OCI-LY7 (cell line): ENCODE measurements around the gene CFL1. TPM values are rescaled to one million over a fixed set of nuclear protein-coding genes. Genes with fewer than 3 reads are reported as not detected.
"Not testable (repeated sequence)": the region's sequence is repeated elsewhere in the genome, so short reads cannot be mapped to it uniquely, and the experiment has no call there.

ENCODE experiments used
- BruUV-seq: library from RNA; stranded (reverse); fragments of 400-500 nt; replicated peaks from 2 replicates; lab custom pipeline; 2021; lab: Mats Ljungman, UMichigan
- CTCF ChIA-PET: fragments of 300-600 bp; sonication (Branson Sonifier 250); formaldehyde crosslinking; loops from one replicate; lab custom pipeline; 2022; ENCODE audit warnings: antibody characterized with exemption; ENCODE audit not compliant: unreplicated experiment; lab: Charles Lee
- POLR2A ChIA-PET: fragments of 300-600 bp; sonication (Branson Sonifier 250); formaldehyde crosslinking; loops from one replicate; lab custom pipeline; 2022; ENCODE audit warnings: antibody characterized with exemption; lab: Charles Lee
- DNase-seq: peaks from one replicate; pipeline ENCODE4 v3.0.0-alpha.2; 2015; ENCODE audit warnings: low spot score
- H2AFZ ChIP-seq: fragments of 200-600 bp; sonication (generic), shearing (Covaris generic); 2 replicates; pipeline ENCODE4 v1.6.1; 2014; ENCODE audit warnings: mild to moderate bottlenecking, antibody characterized with exemption, low read length, moderate library complexity
- H3K27ac ChIP-seq: fragments of 200-600 bp; sonication (generic); 2 replicates; pipeline ENCODE4 v1.5.1; 2014; ENCODE audit warnings: mixed run types, low read depth, mild to moderate bottlenecking, moderate library complexity, low read length, inconsistent platforms; ENCODE audit not compliant: poor library complexity, severe bottlenecking
- H3K36me3 ChIP-seq: fragments of 200-600 bp; sonication (generic); 2 replicates; pipeline ENCODE4 v1.6.1; 2014; ENCODE audit warnings: mild to moderate bottlenecking, antibody characterized with exemption, low read length, moderate library complexity, mixed read lengths; ENCODE audit not compliant: insufficient read depth
- H3K4me1 ChIP-seq: fragments of 200-600 bp; sonication (generic); 2 replicates; pipeline ENCODE4 v1.5.1; 2014; ENCODE audit warnings: mild to moderate bottlenecking, low read length; ENCODE audit not compliant: insufficient read depth, poor library complexity, severe bottlenecking
- H3K4me2 ChIP-seq: fragments of 200-600 bp; sonication (generic); 2 replicates; pipeline ENCODE4 v1.6.1; 2014; ENCODE audit warnings: mild to moderate bottlenecking, low read length
- H3K4me3 ChIP-seq: fragments of 200-600 bp; sonication (generic); 2 replicates; pipeline ENCODE4 v1.5.1; 2014; ENCODE audit warnings: mild to moderate bottlenecking, low read depth, low read length; ENCODE audit not compliant: poor library complexity, severe bottlenecking
- H3K79me2 ChIP-seq: fragments of 200-600 bp; sonication (generic); 2 replicates; pipeline ENCODE4 v1.6.1; 2016; ENCODE audit warnings: low read depth, mild to moderate bottlenecking, low read length, moderate library complexity, mixed read lengths; ENCODE audit not compliant: insufficient read depth
- H3K9me2 ChIP-seq: fragments of 200-600 bp; sonication (generic); 2 replicates; pipeline ENCODE4 v1.6.1; 2016; ENCODE audit warnings: mild to moderate bottlenecking, low read length, mixed read lengths; ENCODE audit not compliant: insufficient read depth
- H3K9me3 ChIP-seq: fragments of 200-600 bp; sonication (generic); 2 replicates; pipeline ENCODE4 v1.6.1; 2014; ENCODE audit warnings: mild to moderate bottlenecking, mixed run types, low read length, mixed read lengths
- H4K20me1 ChIP-seq: fragments of 200-600 bp; sonication (generic); 2 replicates; pipeline ENCODE4 v1.6.1; 2014; ENCODE audit warnings: mild to moderate bottlenecking, antibody characterized with exemption, low read length, moderate library complexity, mixed read lengths; ENCODE audit not compliant: insufficient read depth
- CTCF ChIP-seq: fragments of 200-600 bp; sonication (generic); conservative IDR thresholded peaks from 2 replicates; pipeline ENCODE4 v1.5.1; 2014; ENCODE audit warnings: mild to moderate bottlenecking, antibody characterized with exemption, low read length, moderate library complexity, mixed read lengths
- EZH2phosphoT487 ChIP-seq: fragments of 200-600 bp; sonication (generic); IDR thresholded peaks from 2 replicates; pipeline ENCODE4 v1.6.1; 2018; ENCODE audit warnings: low read depth, borderline replicate concordance, mild to moderate bottlenecking, mixed run types, antibody characterized with exemption, low read length, moderate library complexity, mixed read lengths
- intact Hi-C: fragments of 100-400 bp; cut with micrococcal nuclease; formaldehyde crosslinking; loops from one replicate; pipeline ENCODE4 v1.10.0; 2022; ENCODE audit not compliant: unreplicated experiment
- total RNA-seq, 2 experiments: library from RNA; depleted of rRNA in 1 of 2; stranded (reverse); fragments of >200 nt in 1 of 2; shearing (Covaris generic) in 1 of 2; gene quantifications; 2 replicates each; pipeline ENCODE4 v1.2.3, GENCODE V29; 2014 to 2022

Gene CFL1
- total RNA-seq, 2 experiments from 2014 or later: 1,019 to 1,119 TPM

DNA sequence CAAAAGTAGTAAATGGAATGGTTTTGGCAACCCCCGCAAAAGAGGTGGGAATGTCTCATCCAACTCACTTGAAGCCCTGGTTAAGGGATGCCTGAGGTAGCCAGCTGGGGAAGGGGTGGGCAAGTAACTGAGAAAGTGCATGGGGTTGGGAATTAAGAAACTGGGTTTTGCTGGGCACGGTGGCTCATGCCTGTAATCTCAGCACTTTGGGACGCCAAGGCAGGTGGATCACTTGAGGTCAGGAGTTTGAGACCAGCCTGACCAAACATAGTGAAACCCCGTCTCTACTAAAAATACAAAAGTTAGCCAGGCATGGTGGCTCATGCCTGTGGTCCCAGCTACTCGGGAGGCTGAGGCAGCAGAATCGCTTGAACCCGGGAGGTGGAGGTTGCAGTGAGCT lies 9.3 kb downstream of the CFL1 start:
- H3K79me2 ChIP-seq, H3K9me2 ChIP-seq, H3K4me1 ChIP-seq, H3K4me2 ChIP-seq, H3K4me3 ChIP-seq, H3K27ac ChIP-seq, H4K20me1 ChIP-seq, DNase-seq, H2AFZ ChIP-seq, BruUV-seq, intact Hi-C loops, H3K9me3 ChIP-seq: not testable (repeated sequence)
- H3K36me3 ChIP-seq: peaks cover 30% of the 10 kb centered on the region
- ChIA-PET CTCF (interaction anchor here (0.5 kb wide), 1 partner anchor 39 kb away, joined by 8 read pairs; the partner anchor contains the start of gene FIBP), POLR2A (interaction anchor here (0.6 to 1.0 kb wide), 3 partner anchors 10 to 727 kb away, joined by 3 to 4 read pairs (median 3); partner anchors contain the start of genes FAU and MRPL49)

- intact Hi-C loops: no loop called here
- no peaks in the 10 kb centered on the region for H3K79me2 ChIP-seq
- no peak overlapping the region for H3K27ac ChIP-seq
- TF ChIP-seq EZH2phosphoT487 (no peak), CTCF (no peak)
- peaks cover 7% of the 10 kb centered on the region; the same call in 1 of the 2 replicates for H3K9me3 ChIP-seq
- peaks cover 21% of the 10 kb centered on the region for H3K36me3 ChIP-seq
- POLR2A ChIA-PET: interaction anchor here (0.6 to 1.0 kb wide), 2 partner anchors 11 to 518 kb away, joined by 4 read pairs; no protein-coding TSS in a partner anchor
- no peak overlapping the region for H3K4me3 ChIP-seq
- no peak for DNase-seq
- CTCF ChIA-PET: no interaction called here
- BruUV-seq: no TSS peak
- H4K20me1 ChIP-seq: no peaks in the 10 kb centered on the region
- no peak overlapping the region for H2AFZ ChIP-seq
- H3K9me2 ChIP-seq: no peaks in the 10 kb centered on the region
- H3K4me2 ChIP-seq: no peak overlapping the region
- H3K4me1 ChIP-seq: no peaks in the 10 kb centered on the region
Observed at GRCh38 chr11:65847746-65848145, 10.2 kb downstream of the CFL1 start.

- no peak overlapping the region for H3K4me2 ChIP-seq
- no peak for TF ChIP-seq CTCF
- TF ChIP-seq EZH2phosphoT487: no peak
- no peaks in the 10 kb centered on the region for H3K36me3 ChIP-seq
- ChIA-PET CTCF (no interaction called here), POLR2A (interaction anchor here (0.7 kb wide), 1 partner anchor 1455 kb away, joined by 4 read pairs; no protein-coding TSS in a partner anchor)
- H3K4me3 ChIP-seq: no peak overlapping the region
- BruUV-seq: no TSS peak
- H3K4me1 ChIP-seq: no peaks in the 10 kb centered on the region
- intact Hi-C loops: no loop called here
- no peaks in the 10 kb centered on the region for H3K9me2 ChIP-seq
- no peak overlapping the region for H3K27ac ChIP-seq
- DNase-seq: no peak
- no peak overlapping the region for H2AFZ ChIP-seq
- H3K79me2 ChIP-seq: no peaks in the 10 kb centered on the region
- no peaks in the 10 kb centered on the region for H4K20me1 ChIP-seq
- no peaks in the 10 kb centered on the region for H3K9me3 ChIP-seq
Observed at GRCh38 chr11:65844231-65844872, 13.6 kb downstream of the CFL1 start.
